Renal cortical epithelial cell (primary cell): ENCODE results near the gene PPIH. TPM values are rescaled to one million over a fixed set of nuclear protein-coding genes. Genes with fewer than 3 reads are reported as not detected.

Experiments
- total RNA-seq: library from RNA; depleted of rRNA; stranded (reverse); fragments of >200 nt; gene quantifications from 2 replicates; pipeline ENCODE4 v1.2.3, GENCODE V29; 2014

Gene PPIH
- total RNA-seq, 1 donor from 2014 or later: 18.9 TPM

Other genes with a start within 250 kb of the PPIH start
- gene ZMYND12, start 202.4 kb upstream of the PPIH start, total RNA-seq: 0.87 and 1.3 TPM in 2 replicates
- gene PPCS, start 201.9 kb upstream of the PPIH start, total RNA-seq: 42.7 and 63.0 TPM in 2 replicates
- 0.52 and 5.7 TPM in 2 replicates for gene CCDC30, start 195.1 kb upstream of the PPIH start, total RNA-seq
- gene YBX1, start 24.0 kb downstream of the PPIH start, total RNA-seq: 792 and 815 TPM in 2 replicates
- 5.7 TPM in 1 of 2 replicates, not detected in the other for gene CLDN19, start 81.8 kb downstream of the PPIH start, total RNA-seq
- gene P3H1, start 108.6 kb downstream of the PPIH start, total RNA-seq: 38.9 and 69.6 TPM in 2 replicates
- 6.6 and 8.2 TPM in 2 replicates for gene C1orf50, start 108.8 kb downstream of the PPIH start, total RNA-seq
- gene TMEM269, start 126.6 kb downstream of the PPIH start, total RNA-seq: not detected in 2 replicates
- gene ERMAP, start 158.7 kb downstream of the PPIH start, total RNA-seq: 8.2 and 17.9 TPM in 2 replicates
- gene SVBP, start 159.0 kb downstream of the PPIH start, total RNA-seq: 16.0 and 20.8 TPM in 2 replicates
- gene ZNF691, start 188.2 kb downstream of the PPIH start, total RNA-seq: 6.3 and 14.5 TPM in 2 replicates